ENCODE measurements around the gene PPFIA1.

Gene PPFIA1

DNA sequence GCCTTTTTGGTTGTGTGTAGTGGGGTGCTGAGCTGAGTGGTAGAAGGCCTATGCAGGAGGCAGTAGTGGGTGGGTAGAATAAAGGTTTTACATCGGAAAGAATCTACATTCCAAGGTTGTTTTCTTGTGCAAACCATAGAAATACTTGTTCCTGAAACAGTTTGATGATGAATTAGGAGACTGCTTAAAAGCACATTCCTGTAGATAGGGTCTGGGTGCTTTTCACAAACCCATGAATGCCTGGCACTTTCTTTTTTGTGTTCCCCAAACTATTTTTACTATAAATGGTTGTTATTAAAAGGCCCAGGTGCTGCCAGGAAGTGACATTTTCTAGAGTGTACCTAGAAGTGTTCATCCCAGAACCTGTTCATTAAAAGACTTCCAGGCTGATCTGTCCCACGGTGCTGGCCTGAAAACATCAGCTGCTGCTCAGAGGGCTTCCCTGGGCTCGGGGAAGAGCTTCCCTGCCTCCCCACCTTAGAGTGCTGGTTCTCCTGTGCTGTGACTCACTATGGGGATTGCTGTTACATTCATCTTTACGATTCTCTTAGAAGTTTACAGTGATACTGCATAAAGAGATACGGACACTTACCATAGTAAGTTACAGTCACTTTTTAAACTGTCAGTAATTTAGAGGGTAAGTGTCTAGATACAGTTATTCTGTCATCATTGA is 27.9 kb downstream of the PPFIA1 start:
- DNase-seq: no peak

GRCh38 chr11:70299636-70300035 is 29.1 kb downstream of the PPFIA1 start:
- DNase-seq: no peak

DNA sequence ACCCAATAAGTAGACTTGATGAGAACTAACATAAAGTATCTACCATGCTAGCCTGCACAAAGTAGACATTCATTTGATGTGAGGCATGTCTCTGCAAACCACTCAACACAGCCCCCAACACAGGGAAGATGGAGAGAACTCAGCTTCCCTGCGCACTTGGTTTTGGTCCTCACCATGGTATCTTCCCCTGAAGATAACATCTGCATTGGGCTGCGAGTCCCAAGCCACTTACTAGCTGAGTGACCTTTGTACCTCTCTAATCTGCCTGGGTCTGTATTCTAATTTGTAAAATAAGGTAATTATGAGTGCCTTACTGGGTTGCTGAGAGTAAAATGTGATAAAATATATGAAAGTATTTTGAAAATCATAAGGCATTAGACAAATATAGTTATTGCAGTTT is 30.7 kb downstream of the PPFIA1 start:
- DNase-seq: no peak

GRCh38 chr11:70301721-70302418 is 31.4 kb downstream of the PPFIA1 start:
- DNase-seq: no peak

- DNase-seq: no peak
Measured at GRCh38 chr11:70302419-70302752, 31.9 kb downstream of the PPFIA1 start.

DNA sequence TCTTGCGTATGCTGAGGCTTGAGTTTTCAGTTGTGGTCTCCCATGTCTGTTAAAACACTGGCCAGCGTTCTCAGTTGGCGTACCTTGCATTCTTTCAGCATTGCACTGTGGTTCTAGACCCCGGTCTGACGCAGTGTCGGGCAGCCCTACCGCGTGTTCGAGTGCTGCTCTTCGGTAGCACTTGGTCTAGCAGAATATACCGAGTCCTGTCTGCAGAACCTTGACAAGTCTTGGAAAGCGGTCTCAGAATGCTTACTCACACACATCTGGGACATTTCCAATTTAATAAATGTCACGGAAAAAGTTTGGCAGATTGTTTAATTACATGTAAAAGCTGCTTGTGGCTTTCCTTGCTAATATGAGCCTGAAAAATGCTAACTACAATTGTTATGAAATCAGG is 32.6 kb downstream of the PPFIA1 start:
- DNase-seq: no peak

- no peak for DNase-seq
Measured at GRCh38 chr11:70304208-70304603, 33.7 kb downstream of the PPFIA1 start.

DNA sequence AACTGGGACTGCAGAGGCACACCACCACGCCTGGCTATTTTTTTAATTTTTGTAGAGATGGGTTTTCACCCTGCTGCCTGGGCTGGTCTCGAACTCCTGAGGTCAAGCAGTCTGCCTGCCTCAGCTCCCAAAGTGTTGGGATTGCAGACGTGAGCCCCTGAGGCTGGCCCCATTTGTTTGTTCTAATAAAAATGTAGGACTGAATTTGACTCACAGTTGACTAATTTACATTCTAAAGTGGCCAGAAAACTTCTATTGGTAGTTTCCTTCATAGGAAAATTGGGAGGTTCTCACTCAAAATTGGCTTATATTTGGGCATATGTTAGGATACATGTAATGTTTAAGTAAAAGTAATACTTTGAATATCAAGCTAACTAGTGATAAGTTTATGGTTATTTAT is 35.0 kb downstream of the PPFIA1 start:
- DNase-seq: no peak

- DNase-seq: no peak
Measured at GRCh38 chr11:70306586-70307033, 36.1 kb downstream of the PPFIA1 start.

- DNase-seq: no peak
Measured at GRCh38 chr11:70307176-70307575, 36.7 kb downstream of the PPFIA1 start.

DNA sequence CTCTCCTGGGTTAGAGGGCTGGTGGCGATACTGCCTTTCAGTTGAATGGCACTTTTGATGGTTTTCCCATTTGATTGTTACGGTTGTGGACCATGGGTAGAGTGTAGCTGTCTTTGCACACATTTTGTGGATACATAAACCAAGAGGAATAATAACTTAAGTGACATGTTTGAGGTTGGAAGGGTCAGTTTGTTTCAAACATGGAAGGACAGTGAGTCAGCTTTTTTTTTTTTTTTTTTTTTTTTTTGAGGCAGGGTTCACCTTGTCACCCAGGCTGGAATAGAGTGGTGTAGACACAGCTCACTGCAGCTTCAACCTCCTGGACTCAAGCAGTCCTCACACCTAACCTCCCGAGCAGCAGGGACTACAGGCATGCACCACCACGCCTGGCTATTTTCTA is 41.1 kb downstream of the PPFIA1 start:
- no peak for DNase-seq

DNA sequence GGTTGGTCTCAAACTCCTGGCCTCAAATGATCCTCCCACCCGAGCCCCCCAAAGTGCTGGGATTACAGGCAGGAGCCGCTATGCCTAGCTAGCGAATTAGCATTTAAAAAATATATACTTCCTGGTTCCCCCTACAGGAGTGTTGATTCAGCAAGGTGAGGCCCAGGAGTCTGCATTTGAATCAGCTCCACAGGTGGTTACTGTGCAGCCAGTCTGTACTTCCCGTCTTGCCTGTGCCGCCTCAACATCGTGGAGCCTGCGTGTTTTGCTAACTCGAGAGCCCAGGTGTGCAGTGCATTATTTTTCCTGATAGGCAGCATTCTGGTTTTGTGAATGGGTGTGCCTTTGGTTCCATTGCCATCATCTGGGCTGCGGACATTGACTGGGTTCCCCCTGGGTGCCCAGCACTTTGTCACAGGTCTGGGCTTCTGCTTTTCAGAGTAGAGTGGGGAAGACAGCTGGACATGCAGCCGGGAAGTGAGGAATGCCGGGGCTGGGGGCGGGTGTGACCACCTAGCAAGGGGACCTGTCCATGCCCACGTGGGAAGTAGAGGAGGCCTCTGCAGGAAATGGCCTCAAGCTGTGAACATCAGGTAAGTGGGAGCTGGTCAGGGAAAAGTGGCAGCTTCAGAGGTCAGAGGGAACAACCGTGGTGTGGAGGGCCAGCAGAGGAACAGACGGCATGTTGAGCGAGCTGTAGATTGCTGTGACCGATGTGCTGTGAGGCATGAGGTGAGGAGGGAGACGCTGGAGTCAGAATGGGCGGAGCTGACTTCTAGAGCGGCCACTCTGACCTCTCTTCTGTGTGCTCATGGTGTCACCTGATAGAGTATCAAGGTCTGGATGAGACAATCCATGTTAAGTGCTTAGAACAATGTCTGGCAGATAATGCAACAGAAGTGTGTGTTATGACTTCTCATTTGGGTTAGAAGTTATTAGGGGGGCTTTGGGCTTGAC is 42.2 kb downstream of the PPFIA1 start:
- DNase-seq: no peak

DNA sequence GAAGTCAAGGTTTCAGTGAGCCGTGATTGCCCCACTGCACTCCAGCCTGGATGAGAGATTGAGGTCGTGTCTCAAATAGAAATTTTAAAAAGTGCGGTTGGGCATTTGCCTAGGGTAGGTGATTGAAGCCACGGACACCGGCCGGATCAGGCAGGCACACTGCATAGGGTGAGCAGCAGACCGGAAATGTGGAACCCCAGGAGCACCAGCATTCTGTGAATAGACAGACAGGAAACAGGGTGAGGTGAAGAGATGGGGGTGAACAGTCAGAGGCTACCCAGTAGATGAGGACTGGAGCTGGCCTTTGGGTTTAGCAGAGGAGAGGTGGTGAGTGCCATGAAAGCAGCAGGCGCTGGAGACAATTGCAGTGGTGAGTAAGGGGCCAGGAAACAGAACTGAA is 43.5 kb downstream of the PPFIA1 start:
- no peak for DNase-seq

- DNase-seq: no peak
Measured at GRCh38 chr11:70314730-70315129, 44.2 kb downstream of the PPFIA1 start.

DNA sequence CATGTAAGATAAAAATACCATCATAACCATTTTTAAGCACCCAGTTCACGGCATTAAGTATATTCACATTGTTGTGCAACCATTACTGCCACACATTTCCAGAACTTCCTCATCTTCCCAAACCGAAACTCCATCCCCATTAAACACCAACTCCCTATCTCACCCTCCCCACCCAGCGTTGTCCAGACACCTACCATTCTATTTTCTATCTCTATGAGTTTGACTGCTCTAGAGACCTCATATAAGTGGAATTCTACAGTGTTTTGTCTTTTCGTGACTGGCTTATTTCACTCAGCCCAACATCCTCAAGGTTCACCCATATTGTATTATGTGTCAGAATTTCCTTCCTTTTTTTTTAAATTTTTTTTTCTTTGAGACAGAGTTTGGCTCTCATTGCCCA is 45.2 kb downstream of the PPFIA1 start:
- no peak for DNase-seq

DNA sequence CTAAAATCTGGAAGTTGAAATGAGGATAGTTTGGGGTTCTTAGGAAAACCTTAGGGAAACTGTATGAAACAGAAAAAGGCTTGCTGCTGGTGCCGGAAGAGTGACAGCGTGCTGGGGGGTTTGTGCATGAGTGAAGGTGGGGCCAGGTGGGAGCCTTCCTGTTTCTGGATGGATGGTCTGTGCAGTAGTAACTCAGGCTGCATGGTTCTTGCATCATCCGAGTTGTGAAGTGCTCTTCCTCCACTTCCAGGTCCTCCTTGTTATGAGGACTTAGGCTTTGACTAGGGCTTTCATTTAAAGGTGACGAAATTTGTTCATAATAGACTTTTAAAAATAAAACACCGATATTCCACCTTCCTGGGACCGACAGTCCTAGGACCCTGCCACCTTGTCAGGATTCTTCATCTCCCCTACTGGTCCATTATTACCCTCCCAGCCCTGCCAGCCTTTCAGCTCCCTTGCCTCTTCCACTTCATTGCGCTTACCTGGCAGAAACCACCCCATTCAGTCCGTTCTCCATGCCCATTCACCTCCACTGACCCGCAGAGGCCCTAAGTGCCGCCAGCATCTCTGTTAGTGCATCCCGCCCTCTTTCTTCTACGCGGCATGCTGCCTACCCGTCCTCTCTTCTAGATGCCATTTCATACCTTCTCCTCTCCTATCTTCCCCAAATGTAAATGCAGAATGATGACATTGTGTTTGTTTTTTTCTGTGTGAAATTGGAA is 47.3 kb downstream of the PPFIA1 start:
- DNase-seq: no peak

- DNase-seq: no peak
Measured at GRCh38 chr11:70319396-70320076, 49.0 kb downstream of the PPFIA1 start.

GRCh38 chr11:70322666-70323065 is 52.2 kb downstream of the PPFIA1 start:
- no peak for DNase-seq

DNA sequence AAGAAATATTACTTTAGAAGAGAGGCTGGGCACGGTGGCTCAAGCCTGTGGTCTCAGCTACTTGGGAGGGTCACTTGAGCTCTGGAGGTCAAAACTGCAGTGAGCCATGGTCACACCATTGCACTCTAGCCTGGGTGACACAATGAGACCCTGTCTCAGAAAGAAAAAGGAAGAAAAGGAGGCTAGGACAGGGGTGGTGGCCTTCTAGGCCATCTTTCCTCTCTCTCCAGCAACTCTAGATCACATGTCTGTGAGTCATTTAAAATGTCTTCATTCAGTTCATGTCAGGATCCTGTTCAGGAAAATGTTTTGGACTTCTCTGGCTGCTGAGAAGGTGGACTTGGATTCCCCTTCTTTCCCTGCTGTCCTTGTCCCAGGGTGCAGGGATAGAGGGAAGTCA is 53.3 kb downstream of the PPFIA1 start:
- DNase-seq: no peak

DNA sequence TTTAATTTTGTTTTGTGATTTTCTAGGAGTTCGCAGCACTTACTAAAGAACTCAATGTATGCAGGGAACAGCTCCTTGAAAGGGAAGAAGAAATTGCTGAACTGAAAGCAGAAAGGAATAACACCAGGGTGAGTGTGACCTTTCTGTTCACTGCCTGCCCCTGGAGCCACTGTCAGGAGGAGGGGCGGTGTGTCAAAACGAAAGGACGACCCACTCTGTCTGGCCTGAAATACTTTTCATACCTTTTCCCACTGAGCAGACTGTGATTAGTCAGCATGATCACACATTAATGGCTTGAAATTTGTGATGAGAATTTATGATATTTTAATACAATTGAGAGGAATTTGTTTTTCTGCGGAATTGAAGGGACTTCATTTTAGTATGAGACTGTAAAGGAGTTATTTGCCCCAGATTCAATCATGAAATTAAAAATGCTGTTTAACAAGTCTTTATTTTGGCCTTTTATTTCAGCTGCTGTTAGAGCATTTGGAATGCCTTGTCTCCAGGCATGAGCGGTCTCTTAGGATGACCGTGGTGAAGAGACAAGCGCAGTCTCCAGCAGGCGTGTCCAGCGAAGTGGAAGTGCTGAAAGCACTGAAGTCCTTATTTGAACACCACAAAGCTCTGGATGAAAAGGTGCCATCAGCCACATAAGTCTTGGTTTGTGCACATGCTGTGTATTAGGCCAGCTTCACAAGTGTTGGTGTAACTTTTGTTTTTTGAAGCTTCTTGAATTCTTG is 54.1 kb downstream of the PPFIA1 start:
- no peak for DNase-seq

GRCh38 chr11:70325824-70326223 is 55.3 kb downstream of the PPFIA1 start:
- DNase-seq: no peak

DNA sequence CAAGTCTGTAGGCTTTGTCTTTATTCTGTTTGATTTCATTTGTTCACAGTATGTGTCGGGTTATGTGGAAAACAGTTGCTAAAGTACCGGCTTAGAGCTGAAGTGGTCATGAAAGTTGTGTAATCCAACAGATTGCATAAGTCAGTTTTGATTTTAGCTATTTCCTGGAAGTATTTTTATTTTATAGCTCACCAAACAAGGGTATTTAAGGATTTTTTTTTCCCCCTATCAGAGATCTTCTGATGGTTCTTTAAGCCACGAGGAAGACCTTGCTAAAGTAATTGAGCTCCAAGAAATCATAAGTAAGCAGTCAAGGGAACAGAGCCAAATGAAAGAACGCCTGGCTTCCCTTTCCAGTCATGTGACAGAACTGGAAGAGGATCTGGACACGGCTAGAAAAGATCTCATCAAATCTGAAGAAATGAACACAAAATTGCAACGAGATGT is 55.9 kb downstream of the PPFIA1 start:
- DNase-seq: no peak

Measured in activated gamma-delta T cell treated with Interleukin-2 at 50 U/mL for 16 hours (primary cell).